ENCODE data around the gene TCL1A.

The TCL1A gene

GRCh38 chr14:95675486-95675885 is 38.4 kb downstream of the TCL1A start:
- no peak for TF ChIP-seq TAF1 (IDR thresholded peaks at IDR 0.05; ENCODE audit: borderline replicate concordance, insufficient read depth, low read length)
- TF ChIP-seq SIN3A (IDR thresholded peaks at IDR 0.05; ENCODE audit: borderline replicate concordance, insufficient read depth, low read length): no peak
- no peak for TF ChIP-seq FOXP2 (optimal IDR thresholded peaks at IDR 0.05; ENCODE audit: borderline replicate concordance, extremely low read depth, extremely low read length, insufficient read depth)
- no peak for TF ChIP-seq REST (IDR thresholded peaks at IDR 0.05; ENCODE audit: insufficient read depth in 1 of 2, low read depth in 2 of 2, low read length in 2 of 2)
- no peak for TF ChIP-seq POLR2AphosphoS5 (IDR thresholded peaks at IDR 0.05; ENCODE audit: low read depth, low read length)

- TF ChIP-seq SIN3A (IDR thresholded peaks at IDR 0.05; ENCODE audit: borderline replicate concordance, insufficient read depth, low read length) (no peak), POLR2AphosphoS5 (IDR thresholded peaks at IDR 0.05; ENCODE audit: low read depth, low read length) (no peak), FOXP2 (optimal IDR thresholded peaks at IDR 0.05; ENCODE audit: borderline replicate concordance, extremely low read depth, extremely low read length, insufficient read depth) (no peak), REST (IDR thresholded peaks at IDR 0.05; ENCODE audit: insufficient read depth in 1 of 2, low read depth in 2 of 2, low read length in 2 of 2) (no peak), TAF1 (IDR thresholded peaks at IDR 0.05; ENCODE audit: borderline replicate concordance, insufficient read depth, low read length) (no peak)
These were observed 39.3 kb downstream of the TCL1A start for GRCh38 chr14:95674613-95675012.

GRCh38 chr14:95668235-95668772 is 45.6 kb downstream of the TCL1A start:
- no peak for TF ChIP-seq TAF1 (IDR thresholded peaks at IDR 0.05; ENCODE audit: borderline replicate concordance, insufficient read depth, low read length)
- TF ChIP-seq SIN3A (IDR thresholded peaks at IDR 0.05; ENCODE audit: borderline replicate concordance, insufficient read depth, low read length): no peak
- no peak for TF ChIP-seq POLR2AphosphoS5 (IDR thresholded peaks at IDR 0.05; ENCODE audit: low read depth, low read length)

GRCh38 chr14:95667249-95667693 is 46.7 kb downstream of the TCL1A start:
- TF ChIP-seq SIN3A (IDR thresholded peaks at IDR 0.05; ENCODE audit: borderline replicate concordance, insufficient read depth, low read length) (no peak), REST (IDR thresholded peaks at IDR 0.05; ENCODE audit: insufficient read depth in 1 of 2, low read depth in 2 of 2, low read length in 2 of 2) (no peak), POLR2AphosphoS5 (IDR thresholded peaks at IDR 0.05; ENCODE audit: low read depth, low read length) (no peak), TAF1 (IDR thresholded peaks at IDR 0.05; ENCODE audit: borderline replicate concordance, insufficient read depth, low read length) (no peak), FOXP2 (optimal IDR thresholded peaks at IDR 0.05; ENCODE audit: borderline replicate concordance, extremely low read depth, extremely low read length, insufficient read depth) (no peak)

- TF ChIP-seq TAF1 (IDR thresholded peaks at IDR 0.05; ENCODE audit: borderline replicate concordance, insufficient read depth, low read length) (no peak), REST (IDR thresholded peaks at IDR 0.05; ENCODE audit: insufficient read depth in 1 of 2, low read depth in 2 of 2, low read length in 2 of 2) (no peak), POLR2AphosphoS5 (IDR thresholded peaks at IDR 0.05; ENCODE audit: low read depth, low read length) (no peak), SIN3A (IDR thresholded peaks at IDR 0.05; ENCODE audit: borderline replicate concordance, insufficient read depth, low read length) (no peak), FOXP2 (optimal IDR thresholded peaks at IDR 0.05; ENCODE audit: borderline replicate concordance, extremely low read depth, extremely low read length, insufficient read depth) (no peak)
These were observed 47.5 kb downstream of the TCL1A start for GRCh38 chr14:95666450-95666849.

Measured in PFSK-1 (cell line).